Measurements from ENCODE around the gene MYH11.

The MYH11 gene

GRCh38 chr16:15708096-15708495 is 148.7 kb downstream of the MYH11 start:
- peaks cover 66% of the 10 kb centered on the region for H3K36me3 ChIP-seq (ENCODE audit: low read depth)
- H3K27ac ChIP-seq (ENCODE audit: poor library complexity, severe bottlenecking), result no peak overlapping the region
- TF ChIP-seq CTCF (IDR thresholded peaks at IDR 0.05; ENCODE audit: poor library complexity, severe bottlenecking), result no peak
- H3K27me3 ChIP-seq (ENCODE audit: insufficient read depth, poor library complexity, severe bottlenecking), result no peaks in the 10 kb centered on the region
- ATAC-seq (ENCODE audit: low read depth), result no peak
- H3K4me3 ChIP-seq (ENCODE audit: severe bottlenecking), result no peak overlapping the region
- DNase-seq (ENCODE audit: low spot score), result no peak
- H3K9me3 ChIP-seq (ENCODE audit: severe bottlenecking), result no peaks in the 10 kb centered on the region
- H3K4me1 ChIP-seq (ENCODE audit: insufficient read depth, poor library complexity, severe bottlenecking), result no peaks in the 10 kb centered on the region

GRCh38 chr16:15707332-15707731 is 149.5 kb downstream of the MYH11 start:
- H3K27me3 ChIP-seq (ENCODE audit: insufficient read depth, poor library complexity, severe bottlenecking), result no peaks in the 10 kb centered on the region
- no peak for DNase-seq (ENCODE audit: low spot score)
- no peak overlapping the region for H3K4me3 ChIP-seq (ENCODE audit: severe bottlenecking)
- TF ChIP-seq CTCF (IDR thresholded peaks at IDR 0.05; ENCODE audit: poor library complexity, severe bottlenecking), result no peak
- H3K36me3 ChIP-seq (ENCODE audit: low read depth), result peaks cover 64% of the 10 kb centered on the region
- no peak for ATAC-seq (ENCODE audit: low read depth)
- H3K9me3 ChIP-seq (ENCODE audit: severe bottlenecking), result no peaks in the 10 kb centered on the region
- no peak overlapping the region for H3K27ac ChIP-seq (ENCODE audit: poor library complexity, severe bottlenecking)
- no peaks in the 10 kb centered on the region for H3K4me1 ChIP-seq (ENCODE audit: insufficient read depth, poor library complexity, severe bottlenecking)

GRCh38 chr16:15705064-15705565 is 151.7 kb downstream of the MYH11 start:
- H3K4me3 ChIP-seq (ENCODE audit: severe bottlenecking), result no peak overlapping the region
- ATAC-seq (ENCODE audit: low read depth) (no peak), DNase-seq (ENCODE audit: low spot score) (no peak)
- no peaks in the 10 kb centered on the region for H3K27me3 ChIP-seq (ENCODE audit: insufficient read depth, poor library complexity, severe bottlenecking)
- H3K27ac ChIP-seq (ENCODE audit: poor library complexity, severe bottlenecking), result no peak overlapping the region
- H3K9me3 ChIP-seq (ENCODE audit: severe bottlenecking), result no peaks in the 10 kb centered on the region
- H3K4me1 ChIP-seq (ENCODE audit: insufficient read depth, poor library complexity, severe bottlenecking), result no peaks in the 10 kb centered on the region
- H3K36me3 ChIP-seq (ENCODE audit: low read depth), result peaks cover 76% of the 10 kb centered on the region
- TF ChIP-seq CTCF (IDR thresholded peaks at IDR 0.05; ENCODE audit: poor library complexity, severe bottlenecking), result no peak

- Histone ChIP-seq H3K4me3 (ENCODE audit: severe bottlenecking) (no peak overlapping the region), H3K9me3 (ENCODE audit: severe bottlenecking) (no peaks in the 10 kb centered on the region), H3K27me3 (ENCODE audit: insufficient read depth, poor library complexity, severe bottlenecking) (no peaks in the 10 kb centered on the region), H3K27ac (ENCODE audit: poor library complexity, severe bottlenecking) (no peak overlapping the region), H3K36me3 (ENCODE audit: low read depth) (peaks cover 76% of the 10 kb centered on the region), H3K4me1 (ENCODE audit: insufficient read depth, poor library complexity, severe bottlenecking) (no peaks in the 10 kb centered on the region)
- ATAC-seq (ENCODE audit: low read depth) (peak; percentile 75), DNase-seq (ENCODE audit: low spot score) (no peak)
- peak; percentile 77 for TF ChIP-seq CTCF (IDR thresholded peaks at IDR 0.05; ENCODE audit: poor library complexity, severe bottlenecking)
These were observed 152.3 kb downstream of the MYH11 start for GRCh38 chr16:15704545-15704987.

GRCh38 chr16:15703029-15703736 is 153.6 kb downstream of the MYH11 start:
- no peak overlapping the region for H3K4me3 ChIP-seq (ENCODE audit: severe bottlenecking)
- H3K36me3 ChIP-seq (ENCODE audit: low read depth), result peaks cover 76% of the 10 kb centered on the region
- no peaks in the 10 kb centered on the region for H3K4me1 ChIP-seq (ENCODE audit: insufficient read depth, poor library complexity, severe bottlenecking)
- TF ChIP-seq CTCF (IDR thresholded peaks at IDR 0.05; ENCODE audit: poor library complexity, severe bottlenecking), result no peak
- DNase-seq (ENCODE audit: low spot score), result no peak
- no peaks in the 10 kb centered on the region for H3K9me3 ChIP-seq (ENCODE audit: severe bottlenecking)
- no peak overlapping the region for H3K27ac ChIP-seq (ENCODE audit: poor library complexity, severe bottlenecking)
- no peaks in the 10 kb centered on the region for H3K27me3 ChIP-seq (ENCODE audit: insufficient read depth, poor library complexity, severe bottlenecking)
- no peak for ATAC-seq (ENCODE audit: low read depth)

All from RWPE2 (cell line).